ENCODE data around the gene DESI1. TPM values are rescaled to one million over a fixed set of nuclear protein-coding genes. Genes with fewer than 3 reads are reported as not detected.
"Not testable (repeated sequence)": the region's sequence is repeated elsewhere in the genome, so short reads cannot be mapped to it uniquely, and the experiment has no call there.

The DESI1 gene
- total RNA-seq, 1 donor from 2014 or later: 29.5 TPM

DNA sequence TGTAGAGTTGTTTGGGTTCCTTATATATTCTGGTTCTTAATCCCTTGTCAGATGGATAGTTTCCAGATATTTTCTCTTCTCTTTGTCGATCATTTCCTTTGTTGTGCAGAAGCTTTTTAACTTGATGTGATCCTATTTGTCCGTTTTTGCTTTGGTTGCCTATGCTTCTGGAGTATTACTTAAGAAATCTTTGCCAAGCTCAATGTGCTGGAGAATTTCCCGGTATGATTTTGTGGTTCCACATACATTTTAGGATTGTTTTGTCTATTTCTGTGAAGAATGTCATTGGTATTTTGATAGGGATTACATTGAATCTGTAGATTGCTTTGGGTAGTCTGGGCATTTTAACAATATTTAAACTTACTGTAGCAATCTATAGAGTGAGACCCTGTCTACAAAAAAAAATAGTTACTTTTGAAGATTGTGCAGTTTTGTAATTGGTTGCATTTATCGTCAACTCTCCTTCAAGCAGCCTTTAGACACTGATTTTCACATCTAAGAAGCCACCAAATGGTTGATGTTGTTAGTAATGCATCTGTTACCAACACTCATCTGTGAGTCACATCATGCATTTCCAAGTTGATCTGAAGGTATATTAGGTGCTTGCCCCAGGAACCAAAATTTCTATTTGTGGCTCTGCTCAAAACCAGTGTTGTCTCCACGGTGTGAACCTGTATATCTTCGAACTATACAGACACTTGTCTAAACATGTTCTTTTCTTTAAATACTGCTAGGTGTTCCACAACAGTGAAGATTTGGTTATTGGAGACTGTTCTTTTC lies 21.7 kb upstream of the DESI1 start:
- Histone ChIP-seq H3K27me3 (no peaks in the 10 kb centered on the region), H3K4me1 (no peaks in the 10 kb centered on the region), H3K36me3 (peaks cover 99% of the 10 kb centered on the region), H3K4me3 (no peak overlapping the region), H3K27ac (no peak overlapping the region), H3K9me3 (no peaks in the 10 kb centered on the region)
- TF ChIP-seq, protein P1, sequence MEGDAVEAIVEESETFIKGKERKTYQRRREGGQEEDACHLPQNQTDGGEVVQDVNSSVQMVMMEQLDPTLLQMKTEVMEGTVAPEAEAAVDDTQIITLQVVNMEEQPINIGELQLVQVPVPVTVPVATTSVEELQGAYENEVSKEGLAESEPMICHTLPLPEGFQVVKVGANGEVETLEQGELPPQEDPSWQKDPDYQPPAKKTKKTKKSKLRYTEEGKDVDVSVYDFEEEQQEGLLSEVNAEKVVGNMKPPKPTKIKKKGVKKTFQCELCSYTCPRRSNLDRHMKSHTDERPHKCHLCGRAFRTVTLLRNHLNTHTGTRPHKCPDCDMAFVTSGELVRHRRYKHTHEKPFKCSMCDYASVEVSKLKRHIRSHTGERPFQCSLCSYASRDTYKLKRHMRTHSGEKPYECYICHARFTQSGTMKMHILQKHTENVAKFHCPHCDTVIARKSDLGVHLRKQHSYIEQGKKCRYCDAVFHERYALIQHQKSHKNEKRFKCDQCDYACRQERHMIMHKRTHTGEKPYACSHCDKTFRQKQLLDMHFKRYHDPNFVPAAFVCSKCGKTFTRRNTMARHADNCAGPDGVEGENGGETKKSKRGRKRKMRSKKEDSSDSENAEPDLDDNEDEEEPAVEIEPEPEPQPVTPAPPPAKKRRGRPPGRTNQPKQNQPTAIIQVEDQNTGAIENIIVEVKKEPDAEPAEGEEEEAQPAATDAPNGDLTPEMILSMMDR (IDR thresholded peaks at IDR 0.05): no peak
- DNase-seq: no peak
- ATAC-seq: no peak
- intact Hi-C loops (cut with DNase I): no loop called here

GRCh38 chr22:41641854-41642253 lies 21.0 kb upstream of the DESI1 start:
- intact Hi-C loops (cut with DNase I): no loop called here
- peaks cover 99% of the 10 kb centered on the region for H3K36me3 ChIP-seq
- ATAC-seq (no peak), DNase-seq (no peak)
- H3K4me3 ChIP-seq: no peak overlapping the region
- H3K27ac ChIP-seq: no peak overlapping the region
- no peaks in the 10 kb centered on the region for H3K4me1 ChIP-seq
- no peaks in the 10 kb centered on the region for H3K9me3 ChIP-seq
- no peaks in the 10 kb centered on the region for H3K27me3 ChIP-seq
- TF ChIP-seq, protein P1 (IDR thresholded peaks at IDR 0.05): no peak

DNA sequence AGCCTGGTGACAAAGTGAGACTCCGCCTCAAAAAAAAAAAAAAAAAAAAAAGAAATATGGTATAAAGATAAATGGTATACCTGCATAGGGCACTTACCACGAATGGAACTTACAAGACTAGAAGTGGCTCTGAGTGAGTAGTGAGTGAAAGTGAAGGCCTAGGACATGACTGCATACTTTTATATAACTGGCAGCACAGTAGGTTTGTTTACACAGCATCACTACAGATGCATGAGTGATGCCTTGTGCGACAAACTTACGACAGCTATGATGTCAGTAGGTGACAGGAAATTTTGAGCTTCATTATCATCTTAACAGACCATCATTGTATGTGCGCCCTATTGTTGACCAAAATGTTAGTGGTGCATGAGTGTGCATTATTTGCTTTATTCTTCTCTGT lies 17.9 kb upstream of the DESI1 start:
- H3K9me3 ChIP-seq: no peaks in the 10 kb centered on the region
- H3K4me3 ChIP-seq: no peak overlapping the region
- intact Hi-C loops (cut with DNase I): no loop called here
- H3K4me1 ChIP-seq: no peaks in the 10 kb centered on the region
- peak overlapping the region; percentile 51 for H3K27ac ChIP-seq
- H3K36me3 ChIP-seq: peaks cover 99% of the 10 kb centered on the region
- TF ChIP-seq, protein P1 (IDR thresholded peaks at IDR 0.05): no peak
- no peaks in the 10 kb centered on the region for H3K27me3 ChIP-seq
- ATAC-seq: peak; percentile 58
- no peak for DNase-seq

DNA sequence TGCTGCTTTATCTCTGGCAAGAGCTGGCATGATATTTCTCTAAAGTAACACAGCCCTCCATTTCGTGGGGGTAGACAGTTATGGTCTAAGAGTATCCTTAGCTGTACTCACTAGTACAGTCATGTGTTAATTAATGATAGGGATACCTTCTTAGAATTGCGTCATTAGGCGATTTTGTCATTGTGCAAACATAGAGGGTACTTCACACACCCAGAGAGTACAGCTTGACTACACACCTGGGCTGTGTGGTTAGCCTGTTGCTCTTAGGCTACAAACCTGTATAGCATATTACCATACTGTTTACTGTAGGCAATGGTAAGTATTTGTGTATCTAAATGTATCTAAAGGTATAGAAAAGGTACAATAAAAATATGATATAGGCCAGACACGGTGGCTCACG lies 17.3 kb upstream of the DESI1 start:
- TF ChIP-seq, protein P1 (IDR thresholded peaks at IDR 0.05): no peak
- ATAC-seq (peak; percentile 93), DNase-seq (no peak)
- H3K4me1 ChIP-seq: no peaks in the 10 kb centered on the region
- H3K36me3 ChIP-seq: peaks cover 100% of the 10 kb centered on the region
- intact Hi-C loops (cut with DNase I): no loop called here
- H3K9me3 ChIP-seq: no peaks in the 10 kb centered on the region
- H3K27me3 ChIP-seq: no peaks in the 10 kb centered on the region
- H3K4me3 ChIP-seq: no peak overlapping the region
- peak overlapping the region; percentile 51 for H3K27ac ChIP-seq

DNA sequence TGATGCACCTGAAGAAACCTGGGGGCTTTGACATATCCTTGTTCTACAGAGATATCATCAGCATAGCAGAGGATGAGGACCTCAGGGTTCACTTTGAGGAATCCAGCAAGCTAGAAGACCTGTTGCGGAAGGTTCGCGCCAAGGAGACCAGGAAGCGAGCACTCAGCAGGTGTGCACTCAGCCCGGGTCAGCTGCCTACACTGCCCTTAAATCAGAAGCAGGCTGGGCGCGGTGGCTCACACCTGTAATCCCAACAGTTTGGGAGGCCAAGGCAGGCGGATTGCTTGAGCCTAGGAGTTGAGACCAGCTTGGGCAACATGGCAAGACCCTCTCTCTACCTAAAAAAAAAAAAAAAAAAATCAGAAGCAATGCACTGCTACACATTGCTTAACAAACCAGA lies 16.8 kb upstream of the DESI1 start:
- peak; percentile 69 for DNase-seq
- H3K4me3 ChIP-seq; H3K27me3 ChIP-seq; H3K4me1 ChIP-seq; intact Hi-C loops (cut with DNase I); H3K9me3 ChIP-seq: not testable (repeated sequence)
- Histone ChIP-seq H3K27ac (peak overlapping the region; percentile 33), H3K36me3 (peaks cover 100% of the 10 kb centered on the region)
- peak; percentile 65 for ATAC-seq

DNA sequence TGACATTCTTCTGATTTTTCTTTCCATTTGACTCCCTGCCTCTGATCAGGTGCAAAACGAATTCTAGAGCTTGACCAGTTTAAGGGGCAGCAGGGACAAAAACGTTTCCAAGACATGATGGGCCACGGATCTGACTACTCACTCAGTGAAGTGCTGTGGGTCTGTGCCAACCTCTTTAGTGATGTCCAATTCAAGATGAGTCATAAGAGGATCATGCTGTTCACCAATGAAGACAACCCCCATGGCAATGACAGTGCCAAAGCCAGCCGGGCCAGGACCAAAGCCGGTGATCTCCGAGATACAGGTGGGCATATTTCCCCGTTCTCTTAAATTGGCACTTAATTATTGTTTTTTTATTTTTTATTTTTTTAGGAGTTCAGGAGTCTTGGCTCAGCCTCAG lies 15.6 kb upstream of the DESI1 start:
- DNase-seq (no peak), ATAC-seq (no peak)
- no peaks in the 10 kb centered on the region for H3K9me3 ChIP-seq
- H3K27me3 ChIP-seq: no peaks in the 10 kb centered on the region
- H3K36me3 ChIP-seq: peaks cover 93% of the 10 kb centered on the region
- H3K4me3 ChIP-seq: no peak overlapping the region
- TF ChIP-seq, protein P1 (IDR thresholded peaks at IDR 0.05): no peak
- intact Hi-C loops (cut with DNase I): no loop called here
- H3K4me1 ChIP-seq: no peaks in the 10 kb centered on the region
- H3K27ac ChIP-seq: no peak overlapping the region

DNA sequence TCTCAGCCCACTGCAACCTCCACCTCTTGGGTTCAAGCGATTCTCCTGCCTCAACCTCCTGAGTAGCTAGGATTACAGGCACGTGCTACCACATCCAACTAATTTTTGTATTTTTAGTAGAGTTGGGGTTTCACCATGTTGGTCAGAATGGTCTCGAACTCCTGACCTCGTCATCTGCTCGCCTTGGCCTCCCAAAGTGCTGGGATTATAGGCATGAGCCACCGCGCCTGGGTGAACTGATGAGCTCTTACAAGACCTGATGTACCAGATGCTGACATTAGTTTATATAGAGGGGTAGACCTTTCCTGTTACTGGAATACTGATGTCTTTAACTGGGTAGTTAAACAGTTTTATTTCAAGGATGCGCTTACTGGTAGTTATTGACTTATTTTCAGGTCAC lies 13.8 kb upstream of the DESI1 start:
- H3K4me3 ChIP-seq; DNase-seq; H3K4me1 ChIP-seq; H3K9me3 ChIP-seq; intact Hi-C loops (cut with DNase I); H3K27me3 ChIP-seq; H3K27ac ChIP-seq; ATAC-seq: not testable (repeated sequence)
- H3K36me3 ChIP-seq: peaks cover 80% of the 10 kb centered on the region

DNA sequence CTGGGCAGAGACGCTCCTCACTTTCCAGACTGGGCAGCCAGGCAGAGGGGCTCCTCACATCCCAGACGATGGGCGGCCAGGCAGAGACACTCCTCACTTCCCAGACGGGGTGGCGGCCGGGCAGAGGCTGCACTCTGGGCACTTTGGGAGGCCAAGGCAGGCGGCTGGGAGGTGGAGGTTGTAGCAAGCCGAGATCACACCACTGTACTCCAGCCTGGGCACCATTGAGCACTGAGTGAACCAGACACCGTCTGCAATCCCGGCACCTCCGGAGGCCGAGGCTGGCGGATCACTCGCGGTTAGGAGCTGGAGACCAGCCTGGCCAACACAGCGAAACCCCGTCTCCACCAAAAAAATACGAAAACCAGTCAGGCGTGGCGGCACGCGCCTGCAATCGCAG lies 10.8 kb upstream of the DESI1 start:
- H3K27me3 ChIP-seq; H3K4me3 ChIP-seq; H3K9me3 ChIP-seq; intact Hi-C loops (cut with DNase I); H3K4me1 ChIP-seq; ATAC-seq; H3K27ac ChIP-seq; DNase-seq: not testable (repeated sequence)
- H3K36me3 ChIP-seq: peaks cover 80% of the 10 kb centered on the region

GRCh38 chr22:41631115-41631514 lies 10.3 kb upstream of the DESI1 start:
- H3K9me3 ChIP-seq; intact Hi-C loops (cut with DNase I); H3K27me3 ChIP-seq; H3K4me1 ChIP-seq; DNase-seq; ATAC-seq; H3K27ac ChIP-seq; H3K4me3 ChIP-seq: not testable (repeated sequence)
- H3K36me3 ChIP-seq: peaks cover 80% of the 10 kb centered on the region

All from upper lobe of right lung (tissue), 1 donor.